PC-9 (cell line): Measurements from ENCODE around the gene CRY2.

Experiments used
- EZH2 ChIP-seq: fragments of 200-600 bp; sonication (generic); IDR thresholded peaks from 2 replicates; pipeline ENCODE4 v1.8.0; 2017; ENCODE audit warnings: antibody characterized with exemption, low read depth
- TF ChIP-seq, protein P1 (sequence below): fragments of 200-600 bp; sonication (generic); conservative IDR thresholded peaks from 2 replicates; pipeline ENCODE4 v1.6.1; 2017; ENCODE audit warnings: mixed run types, antibody characterized with exemption, mild to moderate bottlenecking, moderate library complexity

DNA sequence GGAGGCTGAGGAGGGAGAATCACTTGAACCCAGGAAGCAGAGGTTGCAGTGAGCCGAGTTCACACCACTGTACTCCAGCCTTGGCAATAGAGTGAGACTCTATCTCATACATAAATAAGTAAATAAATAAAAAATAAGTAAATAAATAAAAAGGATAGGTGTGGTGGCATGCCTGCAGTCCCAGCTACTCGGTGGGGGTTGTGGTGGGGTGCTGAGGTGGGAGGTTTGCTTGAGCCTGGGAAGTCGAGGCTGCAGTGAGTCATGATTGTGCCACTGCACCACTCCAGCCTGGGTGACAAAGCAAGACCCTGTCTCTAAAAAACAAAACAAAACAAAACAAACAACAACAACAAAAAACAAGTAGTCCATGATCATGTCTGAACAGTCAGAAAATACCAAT, 78.3 kb downstream of the CRY2 start:
- TF ChIP-seq, protein P1, sequence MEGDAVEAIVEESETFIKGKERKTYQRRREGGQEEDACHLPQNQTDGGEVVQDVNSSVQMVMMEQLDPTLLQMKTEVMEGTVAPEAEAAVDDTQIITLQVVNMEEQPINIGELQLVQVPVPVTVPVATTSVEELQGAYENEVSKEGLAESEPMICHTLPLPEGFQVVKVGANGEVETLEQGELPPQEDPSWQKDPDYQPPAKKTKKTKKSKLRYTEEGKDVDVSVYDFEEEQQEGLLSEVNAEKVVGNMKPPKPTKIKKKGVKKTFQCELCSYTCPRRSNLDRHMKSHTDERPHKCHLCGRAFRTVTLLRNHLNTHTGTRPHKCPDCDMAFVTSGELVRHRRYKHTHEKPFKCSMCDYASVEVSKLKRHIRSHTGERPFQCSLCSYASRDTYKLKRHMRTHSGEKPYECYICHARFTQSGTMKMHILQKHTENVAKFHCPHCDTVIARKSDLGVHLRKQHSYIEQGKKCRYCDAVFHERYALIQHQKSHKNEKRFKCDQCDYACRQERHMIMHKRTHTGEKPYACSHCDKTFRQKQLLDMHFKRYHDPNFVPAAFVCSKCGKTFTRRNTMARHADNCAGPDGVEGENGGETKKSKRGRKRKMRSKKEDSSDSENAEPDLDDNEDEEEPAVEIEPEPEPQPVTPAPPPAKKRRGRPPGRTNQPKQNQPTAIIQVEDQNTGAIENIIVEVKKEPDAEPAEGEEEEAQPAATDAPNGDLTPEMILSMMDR, result no peak
- no peak for TF ChIP-seq EZH2
